ENCODE data around the gene EIF4H. TPM values are rescaled to one million over a fixed set of nuclear protein-coding genes. Genes with fewer than 3 reads are reported as not detected.

Gene EIF4H
- polyA plus RNA-seq, 1 donor (not counting 4 experiments of a cell fraction or from before 2014, with no cell fraction given): 340 TPM

DNA sequence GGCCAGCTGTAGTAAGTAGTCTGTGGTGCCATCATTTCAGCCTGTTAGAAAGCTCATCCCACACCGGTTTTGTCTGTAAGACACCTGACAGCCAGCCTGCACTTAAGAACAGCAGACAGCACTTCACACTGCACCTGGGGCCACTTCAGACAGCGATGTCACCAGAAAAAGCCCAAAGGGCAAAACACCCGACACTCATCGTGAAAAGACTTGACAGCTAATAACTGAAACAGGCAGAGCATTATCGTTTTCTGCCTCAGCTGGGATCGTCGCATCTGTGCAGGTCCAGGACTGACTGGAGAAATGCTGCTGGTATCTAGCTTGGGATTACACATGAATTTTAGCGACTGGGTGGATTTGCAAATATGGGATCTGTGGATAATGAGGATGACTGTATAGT, 18.9 kb downstream of the EIF4H start:
- TF ChIP-seq EZH2 (IDR thresholded peaks at IDR 0.05; ENCODE audit: low read length): no peak
- TF ChIP-seq, protein P1, sequence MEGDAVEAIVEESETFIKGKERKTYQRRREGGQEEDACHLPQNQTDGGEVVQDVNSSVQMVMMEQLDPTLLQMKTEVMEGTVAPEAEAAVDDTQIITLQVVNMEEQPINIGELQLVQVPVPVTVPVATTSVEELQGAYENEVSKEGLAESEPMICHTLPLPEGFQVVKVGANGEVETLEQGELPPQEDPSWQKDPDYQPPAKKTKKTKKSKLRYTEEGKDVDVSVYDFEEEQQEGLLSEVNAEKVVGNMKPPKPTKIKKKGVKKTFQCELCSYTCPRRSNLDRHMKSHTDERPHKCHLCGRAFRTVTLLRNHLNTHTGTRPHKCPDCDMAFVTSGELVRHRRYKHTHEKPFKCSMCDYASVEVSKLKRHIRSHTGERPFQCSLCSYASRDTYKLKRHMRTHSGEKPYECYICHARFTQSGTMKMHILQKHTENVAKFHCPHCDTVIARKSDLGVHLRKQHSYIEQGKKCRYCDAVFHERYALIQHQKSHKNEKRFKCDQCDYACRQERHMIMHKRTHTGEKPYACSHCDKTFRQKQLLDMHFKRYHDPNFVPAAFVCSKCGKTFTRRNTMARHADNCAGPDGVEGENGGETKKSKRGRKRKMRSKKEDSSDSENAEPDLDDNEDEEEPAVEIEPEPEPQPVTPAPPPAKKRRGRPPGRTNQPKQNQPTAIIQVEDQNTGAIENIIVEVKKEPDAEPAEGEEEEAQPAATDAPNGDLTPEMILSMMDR (optimal IDR thresholded peaks at IDR 0.05 in 1 of 3, IDR thresholded peaks at IDR 0.05 in 1 of 3, conservative IDR thresholded peaks at IDR 0.05 in 1 of 3; ENCODE audit: extremely low read depth in 1 of 3, insufficient read depth in 2 of 3, low read length in 3 of 3): no peak
- FAIRE-seq (no peak), DNase-seq (ENCODE audit: low read depth, low spot score) (no peak)
- H3K4me2 ChIP-seq (ENCODE audit: control insufficient read depth, extremely low read depth, insufficient read depth, low read depth, low read length): no peak overlapping the region
- H2AFZ ChIP-seq (ENCODE audit: control insufficient read depth, low read length): no peak overlapping the region
- no peaks in the 10 kb centered on the region for H3K9me1 ChIP-seq (ENCODE audit: control insufficient read depth, extremely low read depth, insufficient read depth, low read length)
- no peak overlapping the region for H3K27ac ChIP-seq (ENCODE audit: control insufficient read depth, insufficient read depth, low read length)
- dilution Hi-C loops (cut with MboI; ENCODE audit: extremely low pct_ligation_motif_present, low sequenced_read_pairs): no loop called here
- H3K36me3 ChIP-seq (ENCODE audit: control insufficient read depth in 2 of 2, extremely low read depth in 1 of 2, insufficient read depth in 2 of 2, low read length in 2 of 2): peaks cover 47 to 59% of the 10 kb centered on the region in 2 experiments
- H4K20me1 ChIP-seq (ENCODE audit: control insufficient read depth, extremely low read depth, insufficient read depth, low read length): peaks cover 14% of the 10 kb centered on the region
- H3K4me3 ChIP-seq (ENCODE audit: control insufficient read depth in 2 of 3, extremely low read depth in 1 of 3, insufficient read depth in 2 of 3, low read depth in 1 of 3, low read length in 3 of 3): no peak overlapping the region
- H3K9me3 ChIP-seq (ENCODE audit: control insufficient read depth, low read depth, low read length): no peaks in the 10 kb centered on the region
- no peaks in the 10 kb centered on the region for H3K27me3 ChIP-seq (ENCODE audit: control insufficient read depth, extremely low read depth, insufficient read depth, low read length)
- H3K79me2 ChIP-seq (ENCODE audit: control insufficient read depth, insufficient read depth, low read length): peaks cover 44% of the 10 kb centered on the region
- H3K4me1 ChIP-seq (ENCODE audit: control insufficient read depth, extremely low read depth, insufficient read depth, low read length): no peaks in the 10 kb centered on the region
- no peak overlapping the region for H3K9ac ChIP-seq (ENCODE audit: control insufficient read depth, extremely low read depth, insufficient read depth, low read length)

DNA sequence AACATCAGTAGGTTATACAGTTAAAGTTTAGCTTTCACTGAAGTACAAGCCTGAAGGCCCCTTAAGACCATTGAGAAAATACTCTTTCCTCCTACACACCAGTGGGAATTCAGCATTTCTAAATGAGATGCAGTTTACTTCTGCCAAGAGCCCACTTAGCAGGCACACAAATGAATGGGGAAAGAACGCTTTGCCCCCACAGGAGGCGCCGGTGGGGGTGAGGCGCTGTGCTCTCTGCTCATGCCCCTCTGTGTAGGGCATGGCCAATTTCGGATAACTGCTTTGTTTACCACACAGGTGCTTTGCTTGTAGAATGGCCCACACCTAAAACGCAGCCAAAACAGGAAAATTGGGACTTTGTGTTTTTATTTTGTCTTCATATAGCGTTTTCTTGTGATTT, 19.8 kb downstream of the EIF4H start:
- Histone ChIP-seq H3K9me3 (ENCODE audit: control insufficient read depth, low read depth, low read length) (no peaks in the 10 kb centered on the region), H3K27ac (ENCODE audit: control insufficient read depth, insufficient read depth, low read length) (no peak overlapping the region), H3K79me2 (ENCODE audit: control insufficient read depth, insufficient read depth, low read length) (peaks cover 36% of the 10 kb centered on the region), H3K36me3 (ENCODE audit: control insufficient read depth in 2 of 2, extremely low read depth in 1 of 2, insufficient read depth in 2 of 2, low read length in 2 of 2) (peaks cover 42 to 52% of the 10 kb centered on the region in 2 experiments), H3K9ac (ENCODE audit: control insufficient read depth, extremely low read depth, insufficient read depth, low read length) (no peak overlapping the region), H2AFZ (ENCODE audit: control insufficient read depth, low read length) (no peak overlapping the region), H4K20me1 (ENCODE audit: control insufficient read depth, extremely low read depth, insufficient read depth, low read length) (peaks cover 5% of the 10 kb centered on the region), H3K27me3 (ENCODE audit: control insufficient read depth, extremely low read depth, insufficient read depth, low read length) (no peaks in the 10 kb centered on the region), H3K4me2 (ENCODE audit: control insufficient read depth, extremely low read depth, insufficient read depth, low read depth, low read length) (no peak overlapping the region), H3K4me1 (ENCODE audit: control insufficient read depth, extremely low read depth, insufficient read depth, low read length) (no peaks in the 10 kb centered on the region), H3K4me3 (ENCODE audit: control insufficient read depth in 2 of 3, extremely low read depth in 1 of 3, insufficient read depth in 2 of 3, low read depth in 1 of 3, low read length in 3 of 3) (no peak overlapping the region), H3K9me1 (ENCODE audit: control insufficient read depth, extremely low read depth, insufficient read depth, low read length) (no peaks in the 10 kb centered on the region)
- no peak for FAIRE-seq
- dilution Hi-C loops (cut with MboI; ENCODE audit: extremely low pct_ligation_motif_present, low sequenced_read_pairs): no loop called here
- no peak for DNase-seq (ENCODE audit: low read depth, low spot score)
- no peak for TF ChIP-seq EZH2 (IDR thresholded peaks at IDR 0.05; ENCODE audit: low read length)
- TF ChIP-seq, protein P1 (optimal IDR thresholded peaks at IDR 0.05 in 1 of 3, IDR thresholded peaks at IDR 0.05 in 1 of 3, conservative IDR thresholded peaks at IDR 0.05 in 1 of 3; ENCODE audit: extremely low read depth in 1 of 3, insufficient read depth in 2 of 3, low read length in 3 of 3): no peak

Measured in keratinocyte (primary cell).